GM23338 (cell line): ENCODE data around the gene PIK3CG. TPM values are rescaled to one million over a fixed set of nuclear protein-coding genes. Genes with fewer than 3 reads are reported as not detected.
"Not testable (repeated sequence)": the region's sequence is repeated elsewhere in the genome, so short reads cannot be mapped to it uniquely, and the experiment has no call there.

Source experiments
- ATAC-seq: fragments of 200-7000 bp; cut with Tn5 transposase; 3 replicates; pipeline ENCODE4 v1.9.1; 2020
- DNase-seq: peaks from one replicate; pipeline ENCODE4 v3.0.0-alpha.2; 2015; ENCODE audit warnings: low spot score
- H2AFZ ChIP-seq: fragments of 200-600 bp; sonication (generic); 2 replicates; pipeline ENCODE4 v1.8.0; 2016; ENCODE audit warnings: antibody characterized with exemption, mild to moderate bottlenecking, moderate library complexity
- H3F3A ChIP-seq: fragments of 200-600 bp; sonication (generic); replicated peaks from 2 replicates; pipeline ENCODE4 v1.8.0; 2017; ENCODE audit warnings: antibody characterized with exemption, mixed run types, low read depth
- H3K27ac ChIP-seq: fragments of 200-600 bp; sonication (generic); 2 replicates; pipeline ENCODE4 v1.6.1; 2016; ENCODE audit warnings: low read depth
- H3K27me3 ChIP-seq: fragments of 200-600 bp; sonication (generic); 2 replicates; pipeline ENCODE4 v1.8.0; 2016; ENCODE audit warnings: mild to moderate bottlenecking, mixed run types, moderate library complexity; ENCODE audit not compliant: insufficient read depth
- H3K36me3 ChIP-seq: fragments of 200-600 bp; sonication (generic); 2 replicates; pipeline ENCODE4 v1.8.0; 2016; ENCODE audit warnings: mild to moderate bottlenecking; ENCODE audit not compliant: insufficient read depth
- H3K4me1 ChIP-seq: fragments of 200-600 bp; sonication (generic); 2 replicates; pipeline ENCODE4 v1.8.0; 2016; ENCODE audit warnings: mild to moderate bottlenecking, moderate library complexity; ENCODE audit not compliant: insufficient read depth
- H3K4me2 ChIP-seq: fragments of 200-600 bp; sonication (generic); 2 replicates; pipeline ENCODE4 v1.7.1; 2017; ENCODE audit warnings: mixed run types
- H3K4me3 ChIP-seq: fragments of 200-600 bp; sonication (generic); 2 replicates; pipeline ENCODE4 v1.6.1; 2016; ENCODE audit warnings: mixed run types
- H3K79me2 ChIP-seq: fragments of 200-600 bp; sonication (generic); replicated peaks from 2 replicates; pipeline ENCODE4 v1.8.0; 2017; ENCODE audit warnings: mild to moderate bottlenecking; ENCODE audit not compliant: insufficient read depth
- H3K9me2 ChIP-seq: fragments of 200-600 bp; sonication (generic); 2 replicates; pipeline ENCODE4 v1.8.0; 2017; ENCODE audit not compliant: insufficient read depth
- H4K20me1 ChIP-seq: fragments of 200-600 bp; sonication (generic); replicated peaks from 2 replicates; pipeline ENCODE4 v1.8.0; 2017; ENCODE audit warnings: mild to moderate bottlenecking; ENCODE audit not compliant: insufficient read depth
- H3K27ac Mint-ChIP-seq: 2 replicates; pipeline ENCODE4 v1.8.0; 2020; ENCODE audit warnings: inconsistent platforms, mild to moderate bottlenecking, moderate library complexity, mixed read lengths
- H3K27me3 Mint-ChIP-seq: 3 replicates; pipeline ENCODE4 v1.8.0; 2022; ENCODE audit warnings: low read depth, mild to moderate bottlenecking, moderate library complexity, mixed read lengths, inconsistent platforms; ENCODE audit not compliant: insufficient read depth, poor library complexity
- H3K36me3 Mint-ChIP-seq: 3 replicates; pipeline ENCODE4 v1.8.0; 2021; ENCODE audit warnings: low read depth, mild to moderate bottlenecking, inconsistent platforms, moderate library complexity, mixed read lengths
- H3K4me1 Mint-ChIP-seq: 3 replicates; pipeline ENCODE4 v1.8.0; 2020; ENCODE audit warnings: mild to moderate bottlenecking, inconsistent platforms, mixed read lengths
- H3K4me3 Mint-ChIP-seq: 3 replicates; pipeline ENCODE4 v1.8.0; 2021; ENCODE audit warnings: moderate library complexity, mild to moderate bottlenecking, inconsistent platforms, mixed read lengths
- H3K9me3 Mint-ChIP-seq: 3 replicates; pipeline ENCODE4 v1.8.0; 2020; ENCODE audit warnings: moderate library complexity, mild to moderate bottlenecking, inconsistent platforms, mixed read lengths
- EZH2 ChIP-seq: fragments of 200-600 bp; sonication (generic); IDR thresholded peaks from one replicate; pipeline ENCODE4 v1.8.0; 2017; ENCODE audit warnings: antibody characterized with exemption, mild to moderate bottlenecking, low read depth; ENCODE audit not compliant: unreplicated experiment
- EZH2phosphoT487 ChIP-seq: fragments of 200-600 bp; sonication (generic); IDR thresholded peaks from one replicate; pipeline ENCODE4 v1.8.1; 2018; ENCODE audit warnings: antibody characterized with exemption; ENCODE audit not compliant: unreplicated experiment
- NANOG ChIP-seq: IDR thresholded peaks from 2 replicates; pipeline ENCODE4 v1.6.1; 2016; ENCODE audit warnings: antibody characterized with exemption, borderline replicate concordance
- POLR2AphosphoS5 ChIP-seq: IDR thresholded peaks from 2 replicates; pipeline ENCODE4 v1.6.1; 2016; ENCODE audit warnings: antibody characterized with exemption, low read depth
- ZNF114 ChIP-seq: fragments of 250-450 bp; sonication (Bioruptor Pico); IDR thresholded peaks from 2 replicates; pipeline ENCODE4 v1.5.0; 2020; ENCODE audit warnings: mild to moderate bottlenecking, moderate library complexity
- ZNF331 ChIP-seq: fragments of 250-450 bp; sonication (Bioruptor Pico); IDR thresholded peaks from 2 replicates; pipeline ENCODE4 v1.5.0; 2020; ENCODE audit warnings: low read depth, mild to moderate bottlenecking, moderate library complexity
- polyA plus RNA-seq: library from polyadenylated mRNA; unstranded; fragments of >200 nt; fragmentation: Nextera tagmentation; extraction: Ambion mirVana; gene quantifications from 2 replicates; pipeline ENCODE4 v1.2.1, GENCODE V29; 2016
- total RNA-seq: library from RNA; depleted of rRNA; stranded (reverse); fragments of >200 nt; shearing (Covaris generic); gene quantifications from 2 replicates; pipeline ENCODE4 v1.2.3, GENCODE V29; 2014
- TF ChIP-seq, protein P1 (sequence below): IDR thresholded peaks from 2 replicates; pipeline ENCODE4 v1.6.1; 2016; ENCODE audit warnings: antibody characterized with exemption
- TF ChIP-seq, protein P2 (sequence below), 2 experiments: fragments of 200-600 bp in 1 of 2; sonication (generic) in 1 of 2; conservative IDR thresholded peaks; 2 replicates each; pipeline versions ENCODE4 v1.5.1 to v1.6.1; 2016 to 2017; ENCODE audit warnings: antibody characterized with exemption in 2 of 2, low read depth in 2 of 2, mild to moderate bottlenecking in 2 of 2, moderate library complexity in 1 of 2

Gene PIK3CG
- total and polyA plus RNA-seq, 2 experiments from 2014 or later, result not detected

DNA sequence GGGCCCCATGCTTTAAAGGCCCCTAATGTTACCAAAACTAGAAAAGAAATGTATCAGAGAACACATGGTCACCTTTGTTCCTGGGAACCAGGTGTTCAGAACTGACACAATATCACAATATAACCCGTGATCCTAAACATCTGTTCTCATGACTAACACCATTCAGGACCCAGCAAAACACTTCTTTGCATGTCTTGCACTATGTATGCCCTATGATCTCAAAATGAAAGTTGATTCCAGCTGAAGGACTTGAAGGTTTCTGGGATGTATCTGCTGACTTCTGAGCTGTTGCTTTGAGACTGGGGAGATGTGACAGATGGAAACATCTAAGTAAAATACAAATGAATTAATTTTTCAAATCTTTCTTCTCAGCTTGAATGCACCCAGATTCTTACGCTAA, 37.5 kb upstream of the PIK3CG start (continued):
- TF ChIP-seq, protein P1, sequence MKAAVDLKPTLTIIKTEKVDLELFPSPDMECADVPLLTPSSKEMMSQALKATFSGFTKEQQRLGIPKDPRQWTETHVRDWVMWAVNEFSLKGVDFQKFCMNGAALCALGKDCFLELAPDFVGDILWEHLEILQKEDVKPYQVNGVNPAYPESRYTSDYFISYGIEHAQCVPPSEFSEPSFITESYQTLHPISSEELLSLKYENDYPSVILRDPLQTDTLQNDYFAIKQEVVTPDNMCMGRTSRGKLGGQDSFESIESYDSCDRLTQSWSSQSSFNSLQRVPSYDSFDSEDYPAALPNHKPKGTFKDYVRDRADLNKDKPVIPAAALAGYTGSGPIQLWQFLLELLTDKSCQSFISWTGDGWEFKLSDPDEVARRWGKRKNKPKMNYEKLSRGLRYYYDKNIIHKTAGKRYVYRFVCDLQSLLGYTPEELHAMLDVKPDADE, result no peak

DNA sequence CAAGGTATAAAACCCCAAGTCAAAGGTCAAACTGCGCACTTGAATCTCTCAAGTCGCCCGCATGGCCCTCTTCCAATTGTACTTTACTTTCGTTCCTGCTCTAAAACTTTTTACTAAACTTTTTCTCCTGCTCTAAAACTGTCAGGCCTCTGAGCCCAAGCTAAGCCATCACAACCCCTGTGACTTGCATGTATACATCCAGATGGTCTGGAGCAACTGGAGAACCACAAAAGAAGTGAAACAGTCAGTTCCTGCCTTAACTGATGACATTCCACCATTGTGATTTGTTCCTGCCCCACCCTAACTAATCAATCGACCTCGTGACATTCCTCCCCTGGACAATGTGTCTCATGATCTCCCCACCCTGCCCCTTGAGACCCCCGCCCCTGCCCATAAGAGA, 35.6 kb upstream of the PIK3CG start:
- Mint-ChIP-seq H3K4me1 (no peaks in the 10 kb centered on the region), H3K9me3 (no peaks in the 10 kb centered on the region), H3K27ac (no peak overlapping the region), H3K27me3 (no peaks in the 10 kb centered on the region), H3K36me3 (no peaks in the 10 kb centered on the region), H3K4me3 (no peak overlapping the region)
- Histone ChIP-seq H3K9me2 (peaks cover 3% of the 10 kb centered on the region; the same call in 1 of the 2 replicates), H3K27me3 (no peaks in the 10 kb centered on the region), H3K4me3 (no peak overlapping the region), H3F3A (no peaks in the 10 kb centered on the region), H4K20me1 (no peaks in the 10 kb centered on the region), H3K36me3 (no peaks in the 10 kb centered on the region), H3K27ac (no peak overlapping the region), H3K4me1 (no peaks in the 10 kb centered on the region), H3K79me2 (no peaks in the 10 kb centered on the region), H2AFZ (no peak overlapping the region), H3K4me2 (no peak overlapping the region)
- ATAC-seq, result no peak
- no peak for TF ChIP-seq EZH2
- TF ChIP-seq, protein P2, sequence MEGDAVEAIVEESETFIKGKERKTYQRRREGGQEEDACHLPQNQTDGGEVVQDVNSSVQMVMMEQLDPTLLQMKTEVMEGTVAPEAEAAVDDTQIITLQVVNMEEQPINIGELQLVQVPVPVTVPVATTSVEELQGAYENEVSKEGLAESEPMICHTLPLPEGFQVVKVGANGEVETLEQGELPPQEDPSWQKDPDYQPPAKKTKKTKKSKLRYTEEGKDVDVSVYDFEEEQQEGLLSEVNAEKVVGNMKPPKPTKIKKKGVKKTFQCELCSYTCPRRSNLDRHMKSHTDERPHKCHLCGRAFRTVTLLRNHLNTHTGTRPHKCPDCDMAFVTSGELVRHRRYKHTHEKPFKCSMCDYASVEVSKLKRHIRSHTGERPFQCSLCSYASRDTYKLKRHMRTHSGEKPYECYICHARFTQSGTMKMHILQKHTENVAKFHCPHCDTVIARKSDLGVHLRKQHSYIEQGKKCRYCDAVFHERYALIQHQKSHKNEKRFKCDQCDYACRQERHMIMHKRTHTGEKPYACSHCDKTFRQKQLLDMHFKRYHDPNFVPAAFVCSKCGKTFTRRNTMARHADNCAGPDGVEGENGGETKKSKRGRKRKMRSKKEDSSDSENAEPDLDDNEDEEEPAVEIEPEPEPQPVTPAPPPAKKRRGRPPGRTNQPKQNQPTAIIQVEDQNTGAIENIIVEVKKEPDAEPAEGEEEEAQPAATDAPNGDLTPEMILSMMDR (conservative IDR thresholded peaks at IDR 0.05; ENCODE audit: low read depth in 2 of 2), result no peak
- no peak for TF ChIP-seq ZNF114 (CRISPR knock-in tag)
- TF ChIP-seq NANOG, result no peak
- no peak for TF ChIP-seq ZNF331 (CRISPR knock-in tag)
- TF ChIP-seq EZH2phosphoT487, result no peak
- TF ChIP-seq POLR2AphosphoS5, result no peak
- DNase-seq, result no peak

DNA sequence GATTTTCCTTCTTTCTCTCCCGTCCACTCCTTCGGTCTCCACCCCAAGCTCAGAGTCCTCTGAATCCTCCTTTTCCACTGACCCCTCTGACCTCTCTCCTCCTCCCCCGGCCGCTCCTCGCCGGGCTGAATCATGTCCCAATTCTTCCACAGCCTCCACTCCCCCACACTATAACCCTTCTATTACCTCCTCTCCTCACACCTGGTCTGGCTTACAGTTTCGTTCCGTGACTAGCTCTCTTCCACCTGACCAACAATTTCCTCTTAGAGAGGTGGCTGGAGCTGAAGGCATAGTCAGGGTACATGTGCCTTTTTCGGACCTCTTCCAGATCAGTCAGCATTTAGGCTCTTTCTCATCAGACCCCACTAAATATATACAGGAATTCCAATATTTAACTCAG, 34.2 kb upstream of the PIK3CG start:
- not testable (repeated sequence) for H3K27me3 ChIP-seq, H3K4me2 ChIP-seq, H2AFZ ChIP-seq, H4K20me1 ChIP-seq, H3K4me3 ChIP-seq, H3F3A ChIP-seq, H3K4me1 ChIP-seq, H3K9me3 Mint-ChIP-seq, H3K27ac Mint-ChIP-seq, H3K36me3 ChIP-seq, H3K79me2 ChIP-seq, H3K36me3 Mint-ChIP-seq, DNase-seq, H3K27ac ChIP-seq, H3K27me3 Mint-ChIP-seq, H3K9me2 ChIP-seq, ATAC-seq, H3K4me1 Mint-ChIP-seq, H3K4me3 Mint-ChIP-seq
